DMS114 treated with DMSO at 0.1 percent for 48 hours (cell line): ENCODE measurements around the gene OTULIN.

ENCODE experiments used
- DNase-seq: peaks from one replicate; lab custom pipeline; 2025; ENCODE audit not compliant: unreplicated experiment; lab: John Stamatoyannopoulos, UW

OTULIN gene

GRCh38 chr5:14738050-14738449 is 73.5 kb downstream of the OTULIN start:
- DNase-seq = no peak

- no peak for DNase-seq
Observed at GRCh38 chr5:14739538-14739937, 75.0 kb downstream of the OTULIN start.

GRCh38 chr5:14739981-14740380 is 75.5 kb downstream of the OTULIN start:
- no peak for DNase-seq

GRCh38 chr5:14741131-14741530 is 76.6 kb downstream of the OTULIN start:
- DNase-seq = no peak

- DNase-seq = no peak
Observed at GRCh38 chr5:14741801-14742440, 77.4 kb downstream of the OTULIN start.

- no peak for DNase-seq
Observed at GRCh38 chr5:14742498-14742897, 78.0 kb downstream of the OTULIN start.

GRCh38 chr5:14743601-14744295 is 79.2 kb downstream of the OTULIN start:
- DNase-seq = no peak

- no peak for DNase-seq
Observed at GRCh38 chr5:14744296-14745187, 80.0 kb downstream of the OTULIN start.

- DNase-seq = no peak
Observed at GRCh38 chr5:14745188-14745563, 80.7 kb downstream of the OTULIN start.

- DNase-seq = no peak
Observed at GRCh38 chr5:14745753-14746152, 81.2 kb downstream of the OTULIN start.

- DNase-seq = no peak
Observed at GRCh38 chr5:14748180-14748900, 83.8 kb downstream of the OTULIN start.
